ENCODE results near the gene SEMA7A.

DNA sequence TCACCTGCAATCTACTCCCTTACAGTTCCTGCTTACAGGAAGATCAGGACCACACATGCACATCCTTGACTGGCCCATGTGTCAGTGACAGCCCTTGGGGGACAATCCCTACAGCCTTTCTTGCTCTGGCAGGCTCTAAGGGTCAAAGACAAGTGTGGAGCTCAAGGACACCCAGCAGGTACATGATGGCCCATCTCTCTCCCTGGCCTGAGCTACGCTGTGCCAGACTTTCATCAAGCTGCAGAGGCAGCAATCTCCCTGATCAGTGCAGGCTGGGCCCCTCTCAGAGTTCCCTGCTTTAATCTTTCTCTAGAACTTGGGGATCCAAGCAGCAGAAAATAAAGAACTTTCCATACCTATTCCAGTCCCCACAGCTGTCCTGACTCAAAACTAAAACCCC, 2.6 kb downstream of the SEMA7A start:
- TF ChIP-seq MTA2 (IDR thresholded peaks at IDR 0.05; ENCODE audit: low read depth) (no peak), IRF2 (CRISPR knock-in tag; IDR thresholded peaks at IDR 0.05) (no peak), IRF9 (tag; IDR thresholded peaks at IDR 0.05) (no peak)

All from K562 (cell line).